ENCODE results near the gene LDLRAD4.

LDLRAD4 gene

GRCh38 chr18:13363359-13363758, 144.8 kb downstream of the LDLRAD4 start:
- Histone ChIP-seq H3K9me3 (ENCODE audit: control insufficient read depth, low read length) (no peaks in the 10 kb centered on the region), H3K36me3 (ENCODE audit: control insufficient read depth in 1 of 2, insufficient read depth in 2 of 2, low read depth in 1 of 2, low read length in 2 of 2) (no peaks in the 10 kb centered on the region), H3K18ac (ENCODE audit: low read depth in 1 of 2, low read length in 2 of 2) (no peak overlapping the region), H2BK120ac (ENCODE audit: low read depth, low read length) (no peak overlapping the region), H2AK5ac (ENCODE audit: low read length, severe bottlenecking) (no peak overlapping the region), H3K23ac (ENCODE audit: low read length in 2 of 2) (no peak overlapping the region), H4K91ac (ENCODE audit: low read length) (no peak overlapping the region), H3K14ac (ENCODE audit: low read length in 2 of 2) (no peak overlapping the region), H3K4me3 (ENCODE audit: insufficient read depth in 1 of 2, low read depth in 1 of 2, low read length in 2 of 2) (no peak overlapping the region), H2BK15ac (ENCODE audit: low read depth, poor library complexity, severe bottlenecking) (no peak overlapping the region), H3K4ac (ENCODE audit: low read depth in 1 of 2, low read length in 2 of 2) (no peak overlapping the region), H3K4me1 (ENCODE audit: control insufficient read depth, insufficient read depth, low read depth, low read length) (no peaks in the 10 kb centered on the region), H3K27me3 (ENCODE audit: control insufficient read depth in 1 of 2, insufficient read depth in 1 of 2, low read length in 2 of 2) (peaks cover 16 to 18% of the 10 kb centered on the region in 2 experiments), H3K79me1 (replicated peaks; ENCODE audit: low read length, poor library complexity, severe bottlenecking) (no peaks in the 10 kb centered on the region), H4K8ac (ENCODE audit: low read length) (no peak overlapping the region), H3K4me2 (ENCODE audit: low read length, poor library complexity, severe bottlenecking) (no peak overlapping the region), H2BK12ac (ENCODE audit: low read length in 2 of 2) (no peak overlapping the region), H3K9ac (ENCODE audit: low read length) (no peak overlapping the region), H2AFZ (ENCODE audit: low read depth, low read length) (no peak overlapping the region), H3K27ac (ENCODE audit: low read length, poor library complexity, severe bottlenecking) (no peak overlapping the region), H2BK5ac (ENCODE audit: low read depth, low read length, poor library complexity, severe bottlenecking) (no peak overlapping the region)
- WGBS: 86% methylated on average over 4 of the region's 4 CpGs
- DNase-seq: no peak

- Histone ChIP-seq H3K18ac (ENCODE audit: low read depth in 1 of 2, low read length in 2 of 2) (no peak overlapping the region), H3K23ac (ENCODE audit: low read length in 2 of 2) (no peak overlapping the region), H2BK15ac (ENCODE audit: low read depth, poor library complexity, severe bottlenecking) (no peak overlapping the region), H3K4me1 (ENCODE audit: control insufficient read depth, insufficient read depth, low read depth, low read length) (peaks cover 1% of the 10 kb centered on the region), H3K4ac (ENCODE audit: low read depth in 1 of 2, low read length in 2 of 2) (no peak overlapping the region), H2AFZ (ENCODE audit: low read depth, low read length) (no peak overlapping the region), H3K9ac (ENCODE audit: low read length) (no peak overlapping the region), H3K79me1 (replicated peaks; ENCODE audit: low read length, poor library complexity, severe bottlenecking) (no peaks in the 10 kb centered on the region), H4K91ac (ENCODE audit: low read length) (no peak overlapping the region), H3K27me3 (ENCODE audit: control insufficient read depth in 1 of 2, insufficient read depth in 1 of 2, low read length in 2 of 2) (peaks cover 16 to 19% of the 10 kb centered on the region in 2 experiments), H4K8ac (ENCODE audit: low read length) (no peak overlapping the region), H3K36me3 (ENCODE audit: control insufficient read depth in 1 of 2, insufficient read depth in 2 of 2, low read depth in 1 of 2, low read length in 2 of 2) (no peaks in the 10 kb centered on the region), H2BK12ac (ENCODE audit: low read length in 2 of 2) (no peak overlapping the region), H2AK5ac (ENCODE audit: low read length, severe bottlenecking) (no peak overlapping the region), H3K27ac (ENCODE audit: low read length, poor library complexity, severe bottlenecking) (no peak overlapping the region), H3K9me3 (ENCODE audit: control insufficient read depth, low read length) (no peaks in the 10 kb centered on the region), H3K4me3 (ENCODE audit: insufficient read depth in 1 of 2, low read depth in 1 of 2, low read length in 2 of 2) (no peak overlapping the region), H3K4me2 (ENCODE audit: low read length, poor library complexity, severe bottlenecking) (no peak overlapping the region), H2BK120ac (ENCODE audit: low read depth, low read length) (no peak overlapping the region), H3K14ac (ENCODE audit: low read length in 2 of 2) (no peak overlapping the region), H2BK5ac (ENCODE audit: low read depth, low read length, poor library complexity, severe bottlenecking) (no peak overlapping the region)
- WGBS: 73% methylated on average over 7 of the region's 7 CpGs
- no peak for DNase-seq
Measured at GRCh38 chr18:13364721-13365205, 146.2 kb downstream of the LDLRAD4 start.

GRCh38 chr18:13366131-13366530, 147.6 kb downstream of the LDLRAD4 start:
- Histone ChIP-seq H3K9ac (ENCODE audit: low read length) (no peak overlapping the region), H3K4me1 (ENCODE audit: control insufficient read depth, insufficient read depth, low read depth, low read length) (peaks cover 4% of the 10 kb centered on the region), H3K4me3 (ENCODE audit: insufficient read depth in 1 of 2, low read depth in 1 of 2, low read length in 2 of 2) (no peak overlapping the region), H3K36me3 (ENCODE audit: control insufficient read depth in 1 of 2, insufficient read depth in 2 of 2, low read depth in 1 of 2, low read length in 2 of 2) (no peaks in the 10 kb centered on the region), H2BK12ac (ENCODE audit: low read length in 2 of 2) (no peak overlapping the region), H3K23ac (ENCODE audit: low read length in 2 of 2) (no peak overlapping the region), H2AFZ (ENCODE audit: low read depth, low read length) (no peak overlapping the region), H3K79me1 (replicated peaks; ENCODE audit: low read length, poor library complexity, severe bottlenecking) (no peaks in the 10 kb centered on the region), H3K4me2 (ENCODE audit: low read length, poor library complexity, severe bottlenecking) (no peak overlapping the region), H3K9me3 (ENCODE audit: control insufficient read depth, low read length) (no peaks in the 10 kb centered on the region), H3K27ac (ENCODE audit: low read length, poor library complexity, severe bottlenecking) (no peak overlapping the region), H4K8ac (ENCODE audit: low read length) (no peak overlapping the region), H3K14ac (ENCODE audit: low read length in 2 of 2) (no peak overlapping the region), H2BK120ac (ENCODE audit: low read depth, low read length) (no peak overlapping the region), H2BK5ac (ENCODE audit: low read depth, low read length, poor library complexity, severe bottlenecking) (no peak overlapping the region), H3K4ac (ENCODE audit: low read depth in 1 of 2, low read length in 2 of 2) (no peak overlapping the region), H2AK5ac (ENCODE audit: low read length, severe bottlenecking) (no peak overlapping the region), H3K27me3 (ENCODE audit: control insufficient read depth in 1 of 2, insufficient read depth in 1 of 2, low read length in 2 of 2) (peaks cover 16 to 19% of the 10 kb centered on the region in 2 experiments), H2BK15ac (ENCODE audit: low read depth, poor library complexity, severe bottlenecking) (no peak overlapping the region), H3K18ac (ENCODE audit: low read depth in 1 of 2, low read length in 2 of 2) (no peak overlapping the region), H4K91ac (ENCODE audit: low read length) (no peak overlapping the region)
- 57% methylated on average over 3 of the region's 3 CpGs for WGBS
- DNase-seq: no peak

- peaks cover 4% of the 10 kb centered on the region for H3K4me1 ChIP-seq (ENCODE audit: control insufficient read depth, insufficient read depth, low read depth, low read length)
- no peak overlapping the region for H2BK120ac ChIP-seq (ENCODE audit: low read depth, low read length)
- no peak overlapping the region for H2BK12ac ChIP-seq (ENCODE audit: low read length in 2 of 2)
- no peak overlapping the region for H3K27ac ChIP-seq (ENCODE audit: low read length, poor library complexity, severe bottlenecking)
- no peak overlapping the region for H3K18ac ChIP-seq (ENCODE audit: low read depth in 1 of 2, low read length in 2 of 2)
- H3K4me3 ChIP-seq (ENCODE audit: insufficient read depth in 1 of 2, low read depth in 1 of 2, low read length in 2 of 2): no peak overlapping the region
- no peaks in the 10 kb centered on the region for H3K36me3 ChIP-seq (ENCODE audit: control insufficient read depth in 1 of 2, insufficient read depth in 2 of 2, low read depth in 1 of 2, low read length in 2 of 2)
- H3K9me3 ChIP-seq (ENCODE audit: control insufficient read depth, low read length): no peaks in the 10 kb centered on the region
- no peaks in the 10 kb centered on the region for H3K79me1 ChIP-seq (replicated peaks; ENCODE audit: low read length, poor library complexity, severe bottlenecking)
- 76% methylated on average over 8 of the region's 8 CpGs for WGBS
- H3K14ac ChIP-seq (ENCODE audit: low read length in 2 of 2): no peak overlapping the region
- no peak overlapping the region for H2BK5ac ChIP-seq (ENCODE audit: low read depth, low read length, poor library complexity, severe bottlenecking)
- peaks cover 16 to 19% of the 10 kb centered on the region in 2 experiments for H3K27me3 ChIP-seq (ENCODE audit: control insufficient read depth in 1 of 2, insufficient read depth in 1 of 2, low read length in 2 of 2)
- H4K91ac ChIP-seq (ENCODE audit: low read length): no peak overlapping the region
- no peak overlapping the region for H3K23ac ChIP-seq (ENCODE audit: low read length in 2 of 2)
- H2AK5ac ChIP-seq (ENCODE audit: low read length, severe bottlenecking): no peak overlapping the region
- no peak overlapping the region for H3K4ac ChIP-seq (ENCODE audit: low read depth in 1 of 2, low read length in 2 of 2)
- no peak overlapping the region for H2AFZ ChIP-seq (ENCODE audit: low read depth, low read length)
- H2BK15ac ChIP-seq (ENCODE audit: low read depth, poor library complexity, severe bottlenecking): no peak overlapping the region
- no peak overlapping the region for H4K8ac ChIP-seq (ENCODE audit: low read length)
- H3K4me2 ChIP-seq (ENCODE audit: low read length, poor library complexity, severe bottlenecking): no peak overlapping the region
- no peak overlapping the region for H3K9ac ChIP-seq (ENCODE audit: low read length)
- no peak for DNase-seq
Measured at GRCh38 chr18:13366541-13366940, 148.0 kb downstream of the LDLRAD4 start.

Data from mesenchymal stem cell (in vitro differentiated cells and primary cell).